Ishikawa (cell line): Measurements from ENCODE around the gene ACAD11.

Experiments
- CEBPB ChIP-seq: IDR thresholded peaks from 2 replicates; pipeline ENCODE4 v1.6.1; 2012
- CREB1 ChIP-seq: IDR thresholded peaks from 2 replicates; pipeline ENCODE4 v1.6.1; 2012; ENCODE audit warnings: low read depth
- EGR1 ChIP-seq: IDR thresholded peaks from 2 replicates; pipeline ENCODE4 v1.6.1; 2012
- EP300 ChIP-seq: IDR thresholded peaks from 2 replicates; pipeline ENCODE4 v1.6.1; 2012; ENCODE audit warnings: borderline replicate concordance
- MAX ChIP-seq: IDR thresholded peaks from 2 replicates; pipeline ENCODE4 v1.6.1; 2012
- RAD21 ChIP-seq: IDR thresholded peaks from 2 replicates; pipeline ENCODE4 v1.6.1; 2012; ENCODE audit warnings: low read depth
- TAF1 ChIP-seq: IDR thresholded peaks from 2 replicates; pipeline ENCODE4 v1.6.1; 2012; ENCODE audit warnings: low read depth, mild to moderate bottlenecking
- TEAD4 ChIP-seq: IDR thresholded peaks from 2 replicates; pipeline ENCODE4 v1.6.1; 2012
- ZBTB7A ChIP-seq: IDR thresholded peaks from 2 replicates; pipeline ENCODE4 v1.6.1; 2012; ENCODE audit warnings: low read depth

GRCh38 chr3:132641837-132642538, 17.6 kb downstream of the ACAD11 start:
- no peak for TF ChIP-seq ZBTB7A
- no peak for TF ChIP-seq EP300
- TF ChIP-seq CEBPB: no peak
- no peak for TF ChIP-seq MAX
- no peak for TF ChIP-seq EGR1
- no peak for TF ChIP-seq TAF1
- TF ChIP-seq TEAD4: no peak
- peak; percentile 68 for TF ChIP-seq RAD21
- TF ChIP-seq CREB1: no peak
